GM12878 (cell line): ENCODE data around the gene CLK2.
"Not testable (repeated sequence)": the region's sequence is repeated elsewhere in the genome, so short reads cannot be mapped to it uniquely, and the experiment has no call there.

Source experiments
- BCL11A ChIP-seq: IDR thresholded peaks from 2 replicates; pipeline ENCODE4 v1.6.1; 2011; ENCODE audit warnings: low read depth, low read length
- BRCA1 ChIP-seq: IDR thresholded peaks from 2 replicates; pipeline ENCODE4 v1.6.1; 2011; ENCODE audit warnings: low read depth, low read length, improper control_type of control experiment
- EP300 ChIP-seq, 2 experiments: fragments of 150-350 bp in 1 of 2; IDR thresholded peaks; 2 replicates each; pipeline ENCODE4 v1.6.1; 2011 to 2012; ENCODE audit warnings: low read depth in 2 of 2, low read length in 2 of 2, borderline replicate concordance in 1 of 2, improper control_type of control experiment in 1 of 2, inconsistent platforms in 1 of 2; ENCODE audit not compliant: control insufficient read depth in 1 of 2
- KLF5 ChIP-seq: fragments of 450-650 bp; IDR thresholded peaks from 2 replicates; pipeline ENCODE4 v1.6.1; 2014; ENCODE audit warnings: mild to moderate bottlenecking; ENCODE audit not compliant: partially characterized antibody
- POLR2A ChIP-seq: IDR thresholded peaks from 2 replicates; pipeline ENCODE4 v1.6.1; 2011; ENCODE audit warnings: low read depth, mild to moderate bottlenecking, low read length
- SKIL ChIP-seq: fragments of 450-650 bp; IDR thresholded peaks from 2 replicates; pipeline ENCODE4 v1.6.1; 2017; ENCODE audit warnings: mild to moderate bottlenecking, low read depth, inconsistent platforms; ENCODE audit not compliant: poor library complexity, severe bottlenecking
- TF ChIP-seq, protein P1 (sequence below), 3 experiments: IDR thresholded peaks in 2 of 3; conservative IDR thresholded peaks in 1 of 3; 2 replicates each; pipeline ENCODE4 v1.5.1; 2011; ENCODE audit warnings: low read depth in 3 of 3, low read length in 3 of 3, mild to moderate bottlenecking in 3 of 3, control low read depth in 2 of 3, moderate library complexity in 2 of 3, inconsistent platforms in 1 of 3, mixed read lengths in 1 of 3; ENCODE audit not compliant: control insufficient read depth in 2 of 3, insufficient read depth in 1 of 3; ENCODE audit errors: extremely low read depth in 1 of 3
- TF ChIP-seq, protein P2 (sequence below): IDR thresholded peaks from 2 replicates; pipeline ENCODE4 v1.6.1; 2012; ENCODE audit warnings: low read depth, low read length, improper control_type of control experiment

GRCh38 chr1:155246796-155247195 is 26.5 kb downstream of the CLK2 start:
- TF ChIP-seq POLR2A; BCL11A; BRCA1; SKIL; KLF5; EP300 (IDR thresholded peaks at IDR 0.05; ENCODE audit: borderline replicate concordance in 1 of 2, control insufficient read depth in 1 of 2, low read depth in 2 of 2, low read length in 2 of 2): not testable (repeated sequence)
- TF ChIP-seq, protein P1, sequence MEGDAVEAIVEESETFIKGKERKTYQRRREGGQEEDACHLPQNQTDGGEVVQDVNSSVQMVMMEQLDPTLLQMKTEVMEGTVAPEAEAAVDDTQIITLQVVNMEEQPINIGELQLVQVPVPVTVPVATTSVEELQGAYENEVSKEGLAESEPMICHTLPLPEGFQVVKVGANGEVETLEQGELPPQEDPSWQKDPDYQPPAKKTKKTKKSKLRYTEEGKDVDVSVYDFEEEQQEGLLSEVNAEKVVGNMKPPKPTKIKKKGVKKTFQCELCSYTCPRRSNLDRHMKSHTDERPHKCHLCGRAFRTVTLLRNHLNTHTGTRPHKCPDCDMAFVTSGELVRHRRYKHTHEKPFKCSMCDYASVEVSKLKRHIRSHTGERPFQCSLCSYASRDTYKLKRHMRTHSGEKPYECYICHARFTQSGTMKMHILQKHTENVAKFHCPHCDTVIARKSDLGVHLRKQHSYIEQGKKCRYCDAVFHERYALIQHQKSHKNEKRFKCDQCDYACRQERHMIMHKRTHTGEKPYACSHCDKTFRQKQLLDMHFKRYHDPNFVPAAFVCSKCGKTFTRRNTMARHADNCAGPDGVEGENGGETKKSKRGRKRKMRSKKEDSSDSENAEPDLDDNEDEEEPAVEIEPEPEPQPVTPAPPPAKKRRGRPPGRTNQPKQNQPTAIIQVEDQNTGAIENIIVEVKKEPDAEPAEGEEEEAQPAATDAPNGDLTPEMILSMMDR (IDR thresholded peaks at IDR 0.05 in 2 of 3, conservative IDR thresholded peaks at IDR 0.05 in 1 of 3; ENCODE audit: control insufficient read depth in 2 of 3, extremely low read depth in 1 of 3, insufficient read depth in 1 of 3, low read depth in 3 of 3, low read length in 3 of 3): not testable (repeated sequence)
- TF ChIP-seq, protein P2, sequence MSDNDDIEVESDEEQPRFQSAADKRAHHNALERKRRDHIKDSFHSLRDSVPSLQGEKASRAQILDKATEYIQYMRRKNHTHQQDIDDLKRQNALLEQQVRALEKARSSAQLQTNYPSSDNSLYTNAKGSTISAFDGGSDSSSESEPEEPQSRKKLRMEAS: not testable (repeated sequence)
